WTC11 (cell line): Measurements from ENCODE around the gene DDX4.

Experiments used
- ESRRA ChIP-seq: sonication (generic); formaldehyde crosslinking; IDR thresholded peaks from 2 replicates; pipeline ENCODE4 v1.8.1; 2022; ENCODE audit warnings: mild to moderate bottlenecking, missing genetic modification reagents, borderline replicate concordance
- NR2C2 ChIP-seq: sonication (generic); formaldehyde crosslinking; IDR thresholded peaks from 2 replicates; pipeline ENCODE4 v1.8.0; 2022; ENCODE audit warnings: mild to moderate bottlenecking, missing genetic modification reagents
- TF ChIP-seq, protein P1 (sequence below): fragments of 200-600 bp; IDR thresholded peaks from 2 replicates; pipeline ENCODE4 v1.8.0; 2022; ENCODE audit warnings: antibody characterized with exemption
- TF ChIP-seq, protein P2 (sequence below): sonication (generic); formaldehyde crosslinking; conservative IDR thresholded peaks from 2 replicates; pipeline ENCODE4 v1.8.1; 2022; ENCODE audit warnings: mild to moderate bottlenecking, missing genetic modification reagents
- TF ChIP-seq, protein P3 (sequence below): sonication (generic); formaldehyde crosslinking; IDR thresholded peaks from 2 replicates; pipeline ENCODE4 v1.8.1; 2023; ENCODE audit warnings: mild to moderate bottlenecking, moderate library complexity, missing genetic modification reagents

DNA sequence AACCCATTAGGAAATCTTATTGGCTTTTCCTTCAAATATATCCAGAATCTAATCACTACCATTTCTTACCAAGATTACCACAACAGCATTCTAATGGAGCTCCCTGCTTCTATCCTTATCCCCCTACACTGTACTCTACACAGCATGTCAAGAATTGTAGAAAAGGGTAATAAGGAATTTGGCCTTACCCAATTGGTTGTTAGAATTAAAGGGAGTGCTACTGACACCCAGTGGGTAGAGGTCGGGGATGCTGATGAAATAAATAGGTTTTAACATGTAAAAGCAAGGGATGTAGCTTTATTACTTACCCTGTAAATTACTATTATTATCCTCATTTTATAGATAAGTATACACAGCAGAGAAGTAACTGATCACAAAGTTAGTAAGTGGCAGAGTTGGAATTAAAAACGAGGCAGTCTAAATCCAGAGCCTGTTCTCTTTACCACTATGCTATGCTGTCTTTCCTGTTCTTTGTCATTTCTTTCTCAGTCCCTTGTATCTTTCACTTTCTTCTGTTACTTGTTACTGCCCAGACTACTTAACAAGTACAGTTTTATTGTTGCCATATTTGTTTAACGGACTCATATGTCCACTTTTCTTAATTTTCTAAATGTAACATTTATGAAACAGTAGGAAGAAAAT is 36.3 kb upstream of the DDX4 start:
- TF ChIP-seq, protein P1, sequence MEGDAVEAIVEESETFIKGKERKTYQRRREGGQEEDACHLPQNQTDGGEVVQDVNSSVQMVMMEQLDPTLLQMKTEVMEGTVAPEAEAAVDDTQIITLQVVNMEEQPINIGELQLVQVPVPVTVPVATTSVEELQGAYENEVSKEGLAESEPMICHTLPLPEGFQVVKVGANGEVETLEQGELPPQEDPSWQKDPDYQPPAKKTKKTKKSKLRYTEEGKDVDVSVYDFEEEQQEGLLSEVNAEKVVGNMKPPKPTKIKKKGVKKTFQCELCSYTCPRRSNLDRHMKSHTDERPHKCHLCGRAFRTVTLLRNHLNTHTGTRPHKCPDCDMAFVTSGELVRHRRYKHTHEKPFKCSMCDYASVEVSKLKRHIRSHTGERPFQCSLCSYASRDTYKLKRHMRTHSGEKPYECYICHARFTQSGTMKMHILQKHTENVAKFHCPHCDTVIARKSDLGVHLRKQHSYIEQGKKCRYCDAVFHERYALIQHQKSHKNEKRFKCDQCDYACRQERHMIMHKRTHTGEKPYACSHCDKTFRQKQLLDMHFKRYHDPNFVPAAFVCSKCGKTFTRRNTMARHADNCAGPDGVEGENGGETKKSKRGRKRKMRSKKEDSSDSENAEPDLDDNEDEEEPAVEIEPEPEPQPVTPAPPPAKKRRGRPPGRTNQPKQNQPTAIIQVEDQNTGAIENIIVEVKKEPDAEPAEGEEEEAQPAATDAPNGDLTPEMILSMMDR = no peak
- no peak for TF ChIP-seq ESRRA (CRISPR knock-in tag)
- TF ChIP-seq, protein P2, sequence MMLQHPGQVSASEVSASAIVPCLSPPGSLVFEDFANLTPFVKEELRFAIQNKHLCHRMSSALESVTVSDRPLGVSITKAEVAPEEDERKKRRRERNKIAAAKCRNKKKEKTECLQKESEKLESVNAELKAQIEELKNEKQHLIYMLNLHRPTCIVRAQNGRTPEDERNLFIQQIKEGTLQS (CRISPR knock-in tag) = no peak
- no peak for TF ChIP-seq NR2C2
- TF ChIP-seq, protein P3, sequence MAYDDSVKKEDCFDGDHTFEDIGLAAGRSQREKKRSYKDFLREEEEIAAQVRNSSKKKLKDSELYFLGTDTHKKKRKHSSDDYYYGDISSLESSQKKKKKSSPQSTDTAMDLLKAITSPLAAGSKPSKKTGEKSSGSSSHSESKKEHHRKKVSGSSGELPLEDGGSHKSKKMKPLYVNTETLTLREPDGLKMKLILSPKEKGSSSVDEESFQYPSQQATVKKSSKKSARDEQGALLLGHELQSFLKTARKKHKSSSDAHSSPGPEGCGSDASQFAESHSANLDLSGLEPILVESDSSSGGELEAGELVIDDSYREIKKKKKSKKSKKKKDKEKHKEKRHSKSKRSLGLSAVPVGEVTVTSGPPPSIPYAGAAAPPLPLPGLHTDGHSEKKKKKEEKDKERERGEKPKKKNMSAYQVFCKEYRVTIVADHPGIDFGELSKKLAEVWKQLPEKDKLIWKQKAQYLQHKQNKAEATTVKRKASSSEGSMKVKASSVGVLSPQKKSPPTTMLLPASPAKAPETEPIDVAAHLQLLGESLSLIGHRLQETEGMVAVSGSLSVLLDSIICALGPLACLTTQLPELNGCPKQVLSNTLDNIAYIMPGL = no peak
